GM10248 (cell line): Measurements from ENCODE around the gene ALKBH4.
A peak's percentile ranks its signal among the peaks of the same experiment; 100 is the strongest.

ENCODE experiments used
- CTCF ChIA-PET: fragments of 300-600 bp; sonication (Branson Sonifier 250); formaldehyde crosslinking; extraction: SDS; loops from one replicate; lab custom pipeline; 2021; ENCODE audit warnings: antibody characterized with exemption; lab: Yijun Ruan, JAX
- POLR2A ChIA-PET: fragments of 350-650 bp; sonication (Branson Sonifier 250); formaldehyde crosslinking; extraction: SDS; loops from one replicate; lab custom pipeline; 2020; ENCODE audit warnings: antibody characterized with exemption; lab: Yijun Ruan, JAX
- DNase-seq: peaks from one replicate; pipeline ENCODE4 v3.0.0; 2012; ENCODE audit errors: extremely low spot score
- TF ChIP-seq, protein P1 (sequence below): IDR thresholded peaks from 2 replicates; pipeline ENCODE4 v1.5.1; 2012; ENCODE audit warnings: mild to moderate bottlenecking, low read depth; ENCODE audit errors: extremely low read depth, missing control alignments, control extremely low read depth

ALKBH4 gene

GRCh38 chr7:102439963-102440795 is 24.5 kb downstream of the ALKBH4 start:
- no peak for DNase-seq
- ChIA-PET CTCF (interaction anchor here (1.1 to 3.6 kb wide), 4 partner anchors 10 to 36 kb away, joined by 5 to 23 read pairs (median 8); no protein-coding TSS in a partner anchor), POLR2A (no interaction called here)
- TF ChIP-seq, protein P1, sequence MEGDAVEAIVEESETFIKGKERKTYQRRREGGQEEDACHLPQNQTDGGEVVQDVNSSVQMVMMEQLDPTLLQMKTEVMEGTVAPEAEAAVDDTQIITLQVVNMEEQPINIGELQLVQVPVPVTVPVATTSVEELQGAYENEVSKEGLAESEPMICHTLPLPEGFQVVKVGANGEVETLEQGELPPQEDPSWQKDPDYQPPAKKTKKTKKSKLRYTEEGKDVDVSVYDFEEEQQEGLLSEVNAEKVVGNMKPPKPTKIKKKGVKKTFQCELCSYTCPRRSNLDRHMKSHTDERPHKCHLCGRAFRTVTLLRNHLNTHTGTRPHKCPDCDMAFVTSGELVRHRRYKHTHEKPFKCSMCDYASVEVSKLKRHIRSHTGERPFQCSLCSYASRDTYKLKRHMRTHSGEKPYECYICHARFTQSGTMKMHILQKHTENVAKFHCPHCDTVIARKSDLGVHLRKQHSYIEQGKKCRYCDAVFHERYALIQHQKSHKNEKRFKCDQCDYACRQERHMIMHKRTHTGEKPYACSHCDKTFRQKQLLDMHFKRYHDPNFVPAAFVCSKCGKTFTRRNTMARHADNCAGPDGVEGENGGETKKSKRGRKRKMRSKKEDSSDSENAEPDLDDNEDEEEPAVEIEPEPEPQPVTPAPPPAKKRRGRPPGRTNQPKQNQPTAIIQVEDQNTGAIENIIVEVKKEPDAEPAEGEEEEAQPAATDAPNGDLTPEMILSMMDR: no peak

DNA sequence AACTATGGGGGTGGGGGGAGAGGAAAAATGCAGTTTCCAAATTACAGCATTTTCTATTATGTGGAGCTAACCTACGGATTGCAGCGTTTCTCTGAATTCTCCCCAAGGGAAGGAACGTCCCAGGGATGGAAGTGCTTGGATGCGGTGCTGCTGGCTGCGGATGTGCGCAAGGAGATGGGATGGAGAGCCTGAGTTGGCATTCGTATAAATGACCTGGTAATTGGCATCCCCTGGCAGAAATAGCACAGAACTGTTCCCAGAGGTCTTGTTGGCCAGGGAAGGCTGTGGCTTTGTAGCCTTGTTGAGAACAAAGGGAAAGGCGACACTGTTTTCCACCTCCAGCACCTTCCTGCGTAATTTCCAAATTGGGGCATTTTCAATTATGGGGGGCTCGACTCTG is 28.5 kb downstream of the ALKBH4 start:
- CTCF ChIA-PET: interaction anchor here (2.5 kb wide), 1 partner anchor 32 kb away, joined by 10 read pairs; no protein-coding TSS in a partner anchor
- TF ChIP-seq, protein P1: no peak
- no peak for DNase-seq
- POLR2A ChIA-PET: interaction anchor here (0.7 kb wide), 1 partner anchor 41 kb away, joined by 7 read pairs; no protein-coding TSS in a partner anchor

GRCh38 chr7:102434039-102434486 is 30.6 kb downstream of the ALKBH4 start:
- TF ChIP-seq, protein P1: no peak
- CTCF ChIA-PET: interaction anchor here (1.0 to 2.5 kb wide), 7 partner anchors 8 to 29 kb away, joined by 3 to 10 read pairs (median 4); no protein-coding TSS in a partner anchor
- POLR2A ChIA-PET: no interaction called here
- DNase-seq: no peak

GRCh38 chr7:102433219-102434038 is 31.2 kb downstream of the ALKBH4 start, which contains the start of gene ORAI2:
TSS of gene ORAI2 (plus strand) at chr7:102433575. CDS start at chr7:102438957, 5,382 bp downstream.
- DNase-seq: peak; percentile 90
- ChIA-PET CTCF (interaction anchor here (1.0 to 2.5 kb wide), 8 partner anchors 11 to 29 kb away, joined by 3 to 10 read pairs (median 4); no protein-coding TSS in a partner anchor), POLR2A (no interaction called here)
- TF ChIP-seq, protein P1: no peak

- DNase-seq: no peak
- TF ChIP-seq, protein P1: no peak
- CTCF ChIA-PET: interaction anchor here (0.6 to 1.6 kb wide), 8 partner anchors 9 to 41 kb away, joined by 3 to 5 read pairs (median 3); no protein-coding TSS in a partner anchor
- POLR2A ChIA-PET: interaction anchor here (0.8 kb wide), 1 partner anchor 24 kb away, joined by 5 read pairs; no protein-coding TSS in a partner anchor
These were observed 32.0 kb downstream of the ALKBH4 start for GRCh38 chr7:102432442-102433218.
